Activated CD4-positive, alpha-beta T cell treated with anti-CD3 and anti-CD28 coated beads, Interleukin-10, Interleukin-2, amounts not matched to agents 100 ng/mL and 50 ng/mL, durations not matched to agents 16 hours and 8 hours (primary cell): Measurements from ENCODE around the gene CEBPB.

Experiments
- DNase-seq: peaks from one replicate; pipeline ENCODE4 v3.0.0-alpha.2; 2020

CEBPB gene

DNA sequence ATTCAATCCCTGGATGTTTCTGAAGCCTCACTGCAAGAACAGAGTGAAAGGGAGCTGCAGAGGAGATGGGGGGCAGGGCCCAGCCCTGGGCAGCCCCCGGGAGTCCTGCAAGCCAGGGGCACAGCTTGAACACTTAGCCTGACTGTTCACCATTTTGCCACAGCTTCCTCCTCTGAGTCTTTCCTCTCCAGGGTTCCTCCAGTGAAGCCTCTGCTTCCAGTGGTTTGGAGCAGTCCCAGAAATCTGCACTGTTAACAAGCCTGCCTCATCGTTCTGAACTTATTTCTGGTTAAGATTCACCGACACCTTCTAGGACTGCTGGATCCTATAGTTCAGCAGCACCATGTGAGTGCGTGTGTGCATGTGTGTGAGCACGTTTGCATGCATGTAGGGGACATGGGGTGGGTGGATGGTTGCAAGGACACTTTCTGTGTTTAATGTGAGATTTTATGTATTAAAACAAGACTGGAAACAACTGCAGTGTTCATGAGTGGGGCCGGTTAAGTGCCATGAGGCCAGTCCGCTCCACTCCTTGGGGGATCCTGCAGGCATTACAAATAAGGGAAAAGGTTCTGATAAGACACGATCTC, 24.6 kb downstream of the CEBPB start:
- DNase-seq = no peak

DNA sequence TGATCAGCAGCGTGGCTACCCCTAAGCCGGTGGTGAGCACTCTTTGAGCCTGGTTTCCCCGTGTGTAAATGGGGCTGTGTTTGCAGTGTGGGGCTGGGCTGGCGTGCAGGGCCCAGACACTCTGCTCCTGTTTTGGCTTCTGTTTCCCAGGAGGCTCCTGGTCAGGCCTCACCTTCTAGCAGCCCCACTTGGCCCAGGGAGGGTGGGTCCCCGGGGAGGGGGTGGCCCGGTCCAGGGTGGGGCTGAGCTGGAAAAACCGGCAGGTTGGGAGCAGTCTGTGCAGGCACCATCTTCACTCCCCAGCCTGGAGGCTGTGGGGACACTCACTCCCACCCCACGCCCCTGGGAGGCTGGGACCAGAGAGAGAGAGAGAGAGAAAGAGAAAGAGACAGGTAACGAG, 25.3 kb downstream of the CEBPB start:
- DNase-seq = no peak

DNA sequence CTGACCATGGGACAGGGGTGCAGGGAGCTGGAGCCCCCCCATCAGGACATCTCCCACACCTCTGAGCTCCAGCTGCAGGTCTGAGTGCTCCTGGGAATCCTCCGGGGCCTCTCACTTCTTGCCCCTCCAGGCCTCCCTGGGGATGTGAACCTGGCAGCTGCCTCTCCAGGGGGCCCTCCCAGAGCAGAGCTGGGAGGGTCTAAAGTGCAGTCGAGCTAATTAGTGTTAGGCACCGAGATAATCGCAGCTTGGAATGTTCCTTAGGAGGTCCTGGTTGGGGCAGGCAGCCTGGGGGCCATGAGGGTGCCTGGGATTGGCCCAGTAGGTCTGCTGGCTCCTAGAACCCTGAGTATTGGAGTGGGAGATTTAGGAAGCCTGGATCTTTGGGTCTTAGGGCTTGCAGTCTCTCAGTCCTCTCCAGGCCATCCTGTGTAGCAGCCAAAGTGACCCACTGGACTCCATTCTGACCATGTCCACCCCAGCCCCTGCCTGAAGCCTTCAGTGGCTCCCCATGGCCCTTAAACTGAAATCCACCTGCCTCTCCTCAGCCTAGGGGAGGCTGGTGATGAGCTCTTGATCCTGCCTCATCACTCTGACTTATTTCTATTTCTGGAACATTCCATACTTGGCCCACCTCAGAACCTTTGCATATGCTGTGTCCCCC, 26.0 kb downstream of the CEBPB start:
- DNase-seq = no peak

DNA sequence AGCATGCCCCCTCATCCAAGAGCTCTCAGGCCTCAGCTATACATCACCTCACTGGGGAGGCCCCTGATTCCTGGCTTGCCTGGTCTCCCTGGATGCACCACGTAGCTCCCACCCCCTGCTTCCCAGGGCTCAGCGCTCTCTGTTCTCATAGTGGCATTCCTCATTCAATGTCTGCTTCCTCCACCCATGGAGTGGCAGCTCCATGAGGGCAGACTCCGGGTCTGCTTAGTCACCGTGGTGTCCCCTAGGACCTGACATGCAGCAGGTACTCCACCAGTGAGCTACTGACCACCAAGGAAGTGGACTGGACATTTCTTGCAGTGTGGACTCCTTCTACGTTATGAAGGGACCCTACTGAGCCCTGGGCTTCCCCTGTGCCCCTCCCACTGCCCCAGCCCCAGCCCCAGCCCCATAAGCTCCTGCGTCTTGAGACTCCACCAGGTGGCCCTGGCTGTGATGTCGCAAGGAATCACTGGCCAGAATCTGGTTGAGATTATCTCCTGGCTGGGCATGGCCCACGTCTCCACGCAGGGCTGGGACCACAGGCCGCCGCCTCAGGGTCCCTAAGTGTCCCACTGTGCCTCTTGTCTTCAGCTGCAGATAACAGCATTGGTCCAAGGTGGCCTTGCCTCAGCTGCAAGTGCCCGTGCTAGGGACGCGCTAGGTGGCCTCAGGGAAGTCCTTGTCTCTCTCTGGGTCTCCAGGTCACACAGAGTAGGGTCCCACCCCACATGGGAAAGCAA, 26.7 kb downstream of the CEBPB start:
- no peak for DNase-seq

DNA sequence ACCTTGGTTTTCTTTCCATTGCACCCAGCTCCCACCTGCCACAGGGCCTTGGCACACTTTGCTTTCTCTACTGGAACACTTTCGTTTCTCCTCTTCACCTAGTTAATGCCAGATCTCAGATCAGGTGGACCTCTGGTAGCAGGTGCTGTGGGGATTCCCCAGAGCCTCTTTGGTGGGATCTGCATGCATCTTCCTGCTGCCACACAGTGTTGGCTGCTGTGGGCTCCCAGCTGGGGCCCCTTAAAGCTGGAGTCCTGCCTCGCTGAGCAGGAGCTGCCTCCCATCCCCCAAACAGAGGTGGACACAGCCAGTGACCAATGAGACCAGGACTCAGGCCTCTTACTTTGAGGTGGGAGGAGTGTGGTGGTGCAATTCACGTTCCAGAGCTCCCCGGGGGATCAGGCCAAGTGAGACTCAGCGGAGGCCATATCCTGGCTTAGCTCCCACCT, 28.4 kb downstream of the CEBPB start:
- DNase-seq = no peak

DNA sequence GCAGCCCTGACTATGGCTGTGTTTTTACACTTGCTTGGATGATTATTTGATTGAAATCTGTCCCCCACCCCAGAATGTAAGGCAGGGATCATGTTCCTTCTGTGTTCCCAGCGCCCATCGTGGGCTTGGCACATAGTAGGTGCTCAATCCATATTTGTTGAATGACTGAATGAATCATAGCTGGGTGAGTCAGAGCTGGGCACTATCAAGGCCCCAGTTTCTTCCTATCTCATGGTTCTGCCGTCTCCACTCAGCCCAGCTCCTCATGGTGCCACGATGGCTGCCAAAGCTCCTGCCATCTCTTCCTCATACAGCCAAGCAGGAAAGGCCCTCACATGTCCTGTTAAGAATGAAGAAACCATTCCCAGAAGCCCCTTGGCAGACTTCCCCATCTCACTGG, 29.0 kb downstream of the CEBPB start:
- no peak for DNase-seq

DNA sequence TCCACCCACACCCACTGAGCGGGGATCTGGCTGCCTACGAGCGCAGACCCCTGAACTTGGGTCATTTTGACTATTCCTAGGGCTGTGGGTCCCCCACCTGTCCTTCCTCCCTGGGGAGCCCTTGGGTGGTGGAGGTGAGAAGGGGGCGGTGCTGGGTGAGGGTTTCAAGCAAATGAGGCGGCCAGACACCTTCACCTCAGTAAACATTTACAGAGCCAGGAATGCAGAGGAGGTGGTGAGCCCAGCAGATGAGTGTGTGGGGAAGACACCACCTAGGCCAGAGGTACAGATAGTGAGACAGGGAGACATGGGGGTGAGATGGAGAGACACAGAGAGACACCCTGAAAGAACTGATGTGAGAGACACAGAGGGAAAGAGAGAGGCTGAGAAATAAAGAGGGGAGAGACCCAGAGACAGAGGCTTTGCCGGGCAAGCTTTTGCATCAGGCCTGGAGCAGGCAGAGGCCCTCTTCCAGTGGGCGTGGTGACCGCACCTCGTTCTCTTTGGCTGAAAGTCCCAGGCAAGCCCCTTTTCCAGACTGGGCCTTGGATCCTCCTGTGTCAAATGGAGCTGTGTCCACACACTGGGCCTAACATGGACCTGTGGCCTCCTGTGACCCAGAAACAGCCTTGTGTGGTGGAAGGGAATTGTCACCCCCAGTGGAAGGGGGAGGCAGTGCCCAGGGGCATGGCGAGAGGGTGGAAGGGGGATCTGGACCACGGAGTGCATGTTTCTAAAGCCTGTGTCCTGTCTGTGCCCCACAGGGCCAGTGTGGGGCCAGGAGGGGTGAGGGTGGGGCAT, 29.7 kb downstream of the CEBPB start:
- DNase-seq = no peak

DNA sequence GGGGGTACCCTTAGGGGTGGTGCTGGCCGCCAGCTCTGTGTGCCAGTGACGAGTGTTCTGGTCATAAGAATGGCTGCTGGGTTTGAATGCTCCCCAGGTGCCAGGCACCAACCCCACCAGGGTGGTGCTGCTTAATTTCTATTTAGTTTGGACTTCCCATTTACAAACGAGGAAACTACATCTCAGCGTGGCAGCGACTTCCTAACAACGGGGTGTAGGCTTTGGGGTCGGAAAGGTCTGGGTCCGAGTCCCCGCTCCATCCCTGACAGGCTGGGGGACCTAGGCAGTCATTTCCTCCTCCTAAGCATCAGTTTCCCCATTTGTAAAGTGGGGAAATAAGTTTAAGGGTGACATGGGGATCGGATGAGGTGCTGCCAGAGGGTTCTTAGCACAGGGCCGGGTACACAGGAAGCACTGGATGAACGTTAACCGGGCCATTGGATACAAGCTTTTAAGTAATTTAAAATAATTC, 30.3 kb downstream of the CEBPB start:
- no peak for DNase-seq

DNA sequence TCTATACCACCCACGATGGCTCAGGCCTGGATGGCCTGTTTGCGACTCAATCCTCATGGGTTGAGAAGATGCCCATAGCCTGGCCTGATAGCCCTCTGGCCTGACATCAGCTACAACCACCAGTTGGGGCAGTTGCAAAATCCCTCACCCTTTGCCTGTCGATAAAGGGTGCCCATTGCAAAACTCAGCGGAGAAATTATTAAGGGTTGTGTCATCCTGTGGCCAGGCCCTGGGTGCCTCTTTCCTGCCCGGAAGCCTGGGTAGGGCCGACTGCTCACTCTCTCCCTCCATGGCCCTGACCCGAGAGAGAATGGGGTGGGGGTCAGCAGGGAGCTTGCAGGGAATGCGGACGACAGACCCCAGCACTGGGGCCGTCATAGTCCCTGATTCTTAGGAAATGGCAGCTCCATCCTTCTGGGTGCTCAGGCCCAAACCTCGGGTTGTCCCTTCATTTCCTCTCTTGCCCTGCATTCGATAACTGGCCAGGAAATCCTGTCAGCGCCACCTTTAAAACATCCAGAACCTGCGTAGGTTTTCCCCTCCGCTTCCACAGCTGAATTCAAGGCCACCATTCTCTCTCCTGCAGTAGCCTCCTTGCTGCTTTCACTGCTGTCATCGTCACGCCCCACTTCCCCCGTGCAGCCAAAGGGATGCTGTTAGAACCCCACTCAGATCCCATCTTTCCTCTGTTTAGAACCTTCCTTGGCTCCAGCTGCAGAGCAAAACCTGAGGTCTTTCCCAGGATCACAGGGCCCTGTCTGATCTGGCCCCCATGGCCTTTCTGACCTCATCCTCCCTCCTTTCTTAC, 31.1 kb downstream of the CEBPB start:
- DNase-seq = no peak

DNA sequence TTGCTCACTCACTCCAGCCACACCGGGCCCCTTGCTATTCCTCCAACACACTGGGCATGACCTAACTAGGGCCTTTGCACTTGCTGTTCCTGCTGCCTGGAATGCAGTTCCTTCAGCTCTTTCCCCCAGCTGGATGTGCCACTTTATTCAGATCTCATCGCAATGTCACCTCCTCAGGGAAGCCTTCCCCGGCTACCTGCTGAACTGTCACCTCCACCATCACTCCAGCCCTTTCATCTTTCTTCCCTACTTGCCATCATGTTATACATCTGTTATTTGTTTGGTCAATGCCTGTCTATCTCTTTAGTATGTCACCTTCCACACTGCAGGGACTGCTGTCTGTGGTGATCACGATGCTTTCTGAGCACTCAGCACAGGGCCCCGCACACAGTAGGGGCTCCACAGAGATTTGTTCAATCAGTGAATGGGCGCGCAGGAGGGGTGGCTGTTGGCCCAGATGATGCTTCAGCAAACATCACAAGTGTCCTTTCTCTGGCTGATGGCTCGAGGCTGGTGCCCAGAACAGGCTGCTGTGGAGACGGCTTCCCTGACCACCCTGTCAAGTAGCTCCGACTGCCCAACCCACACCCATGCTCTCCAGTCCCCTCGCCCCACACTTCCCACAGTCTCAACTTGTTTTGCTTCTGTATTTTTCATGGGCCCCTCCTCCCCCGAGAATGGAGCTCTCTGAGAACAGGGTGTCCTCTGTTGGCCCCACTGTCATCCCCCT, 31.8 kb downstream of the CEBPB start:
- DNase-seq = no peak

DNA sequence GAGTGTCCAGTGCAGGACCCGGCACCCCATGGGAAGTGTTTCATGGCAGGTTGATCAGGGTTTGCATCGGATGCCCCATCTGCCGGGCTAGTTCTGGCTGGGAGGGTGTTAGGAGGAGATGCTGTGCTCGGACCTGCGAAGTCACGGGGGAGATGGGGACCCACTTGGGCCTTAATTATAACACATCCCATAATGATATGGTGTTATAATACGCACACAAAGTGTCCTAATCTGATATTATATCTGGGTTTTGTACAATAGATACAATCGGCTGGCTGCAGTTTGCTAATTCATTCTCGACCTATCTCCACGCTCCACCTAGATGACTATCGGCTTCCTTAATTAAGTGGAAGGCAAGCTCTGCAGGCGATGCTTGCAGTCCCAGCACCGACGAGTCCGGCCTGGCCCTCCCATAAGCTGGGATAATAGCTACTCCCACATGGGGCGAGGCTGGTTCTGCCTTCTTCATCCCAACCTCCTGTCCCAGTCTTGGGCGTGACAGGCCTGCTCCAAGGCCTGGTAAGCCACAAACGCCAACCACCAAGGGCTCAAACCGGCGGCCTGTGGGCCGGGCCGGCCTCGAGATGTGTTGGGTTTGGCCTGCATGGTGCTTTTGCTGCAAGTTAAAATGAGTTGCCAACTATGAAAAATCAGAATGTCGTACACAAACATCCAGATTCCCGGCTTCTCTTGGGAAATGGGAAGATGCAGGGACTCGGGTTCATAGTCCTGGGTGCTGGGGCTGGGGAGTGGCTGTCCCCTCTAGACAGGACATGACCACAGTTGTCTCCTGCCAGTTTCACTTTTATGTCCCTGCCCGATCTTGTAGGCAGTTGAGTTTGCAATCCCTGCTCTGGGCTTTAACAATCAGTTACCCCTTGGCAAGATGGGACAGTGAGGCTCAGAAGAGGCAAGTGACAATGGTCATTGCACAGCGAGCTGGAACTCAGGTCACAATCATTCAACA, 32.7 kb downstream of the CEBPB start:
- no peak for DNase-seq

DNA sequence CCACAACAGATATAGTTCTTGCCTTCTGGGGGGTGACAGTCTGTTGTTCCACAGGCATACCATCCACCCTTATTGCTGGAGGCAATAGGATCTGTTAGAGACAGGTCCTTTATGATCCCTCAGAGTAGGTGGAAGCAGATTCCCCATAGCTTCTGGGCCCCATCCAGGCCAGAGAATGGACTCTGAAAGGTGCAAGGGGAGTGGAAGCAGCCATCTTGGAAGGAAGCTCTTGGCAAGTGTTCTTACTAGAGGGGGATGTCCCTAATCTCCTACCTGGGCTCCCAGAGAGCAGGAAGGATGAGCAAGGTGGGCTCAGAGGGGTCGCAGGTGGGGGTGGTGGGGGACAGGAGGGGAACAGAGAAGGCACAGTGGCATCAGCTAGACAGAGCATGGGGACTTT, 33.4 kb downstream of the CEBPB start:
- no peak for DNase-seq

DNA sequence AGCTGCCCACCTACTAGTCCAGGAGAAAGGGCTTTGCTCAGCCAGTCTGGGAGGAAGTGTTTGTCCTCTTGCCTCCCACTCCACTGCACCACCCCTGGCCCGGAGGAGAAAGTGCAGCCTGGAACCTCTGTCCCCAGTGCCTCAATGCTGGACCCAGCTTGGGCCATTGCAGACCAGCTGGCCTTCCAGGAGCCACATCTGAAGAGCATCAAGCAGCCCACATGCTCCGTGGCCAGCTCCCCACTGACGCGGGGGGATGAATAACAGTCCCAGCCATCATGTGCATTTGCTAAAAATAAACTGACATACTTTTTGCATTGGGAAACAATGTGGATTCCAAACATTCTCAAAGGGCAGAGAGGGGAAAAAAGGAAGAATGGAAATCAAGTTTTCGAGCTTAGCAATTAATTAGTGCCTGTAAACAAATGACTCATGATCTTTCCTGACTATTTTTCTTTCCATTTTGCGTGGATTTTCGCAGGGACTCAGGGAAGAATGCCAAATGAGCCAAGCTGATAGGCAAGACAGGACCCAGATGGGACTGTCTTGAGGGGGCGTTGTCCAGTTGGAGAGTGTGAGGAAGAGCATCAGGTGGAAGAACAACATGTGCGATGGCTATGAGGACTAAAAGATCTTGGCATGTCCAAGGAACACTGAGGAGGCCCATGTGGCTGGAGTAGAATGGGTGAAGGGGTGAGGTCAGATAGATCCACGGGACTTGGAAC, 34.1 kb downstream of the CEBPB start:
- no peak for DNase-seq

DNA sequence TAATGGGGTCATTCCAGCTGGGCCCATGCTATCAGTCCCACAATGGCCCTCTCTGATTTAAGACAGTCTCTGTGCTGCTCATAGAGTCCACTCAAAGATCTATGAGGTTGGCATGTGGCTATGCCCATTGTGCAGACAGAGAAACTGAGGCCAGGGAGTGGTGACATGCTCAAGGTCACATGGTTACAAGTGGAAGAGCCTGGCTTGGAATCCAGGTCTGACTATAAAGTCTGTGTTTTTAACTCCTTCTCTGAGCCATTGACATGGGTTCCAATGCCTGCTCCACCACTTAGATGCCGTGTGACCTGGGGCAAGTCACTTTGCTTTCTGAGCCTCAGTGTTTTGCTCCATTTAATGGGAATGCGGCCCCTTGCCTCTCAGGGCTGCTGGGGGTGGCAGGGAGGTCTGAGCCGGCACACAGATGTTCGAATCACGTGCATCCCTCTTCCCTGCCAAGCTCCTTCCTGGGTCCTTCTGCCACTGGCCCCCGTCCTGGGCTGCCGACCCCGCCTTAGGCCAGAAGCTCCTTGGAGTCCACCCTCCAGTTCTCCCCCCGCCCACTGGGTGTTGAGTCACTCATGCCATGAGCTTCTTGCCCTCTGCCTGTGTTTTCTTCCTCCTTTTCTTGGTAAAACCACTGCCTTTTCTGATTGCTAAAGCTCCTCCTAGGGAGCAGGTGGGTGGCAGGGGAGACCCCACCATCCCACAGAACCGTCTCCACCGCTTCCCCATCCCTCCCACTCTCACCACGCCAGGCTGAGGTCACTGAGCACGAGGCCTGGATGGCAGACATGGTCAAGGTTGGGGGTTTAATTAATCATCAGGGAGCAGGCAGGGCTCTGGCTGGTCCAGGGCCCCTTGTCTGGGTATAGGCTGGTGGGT, 35.7 kb downstream of the CEBPB start:
- DNase-seq = peak; percentile 28

DNA sequence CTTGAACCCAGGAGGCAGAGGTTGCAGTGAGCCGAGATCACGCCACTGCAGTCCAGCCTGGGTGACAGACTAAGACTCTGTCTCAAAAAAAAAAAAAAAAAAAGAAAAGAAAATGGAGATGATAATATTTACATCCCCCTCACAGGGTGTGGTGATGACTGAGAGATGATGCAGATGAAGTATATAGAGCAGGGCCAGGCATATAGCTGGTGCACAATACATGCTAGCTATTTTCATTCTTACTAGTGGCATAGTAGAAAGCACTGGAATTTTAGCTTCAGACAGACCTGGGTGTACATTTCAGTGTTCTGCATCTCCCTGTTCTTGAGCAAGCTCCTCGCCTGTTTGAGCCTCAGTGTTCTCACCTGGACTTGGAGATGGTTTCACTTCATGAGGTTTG, 36.9 kb downstream of the CEBPB start:
- DNase-seq = no peak

DNA sequence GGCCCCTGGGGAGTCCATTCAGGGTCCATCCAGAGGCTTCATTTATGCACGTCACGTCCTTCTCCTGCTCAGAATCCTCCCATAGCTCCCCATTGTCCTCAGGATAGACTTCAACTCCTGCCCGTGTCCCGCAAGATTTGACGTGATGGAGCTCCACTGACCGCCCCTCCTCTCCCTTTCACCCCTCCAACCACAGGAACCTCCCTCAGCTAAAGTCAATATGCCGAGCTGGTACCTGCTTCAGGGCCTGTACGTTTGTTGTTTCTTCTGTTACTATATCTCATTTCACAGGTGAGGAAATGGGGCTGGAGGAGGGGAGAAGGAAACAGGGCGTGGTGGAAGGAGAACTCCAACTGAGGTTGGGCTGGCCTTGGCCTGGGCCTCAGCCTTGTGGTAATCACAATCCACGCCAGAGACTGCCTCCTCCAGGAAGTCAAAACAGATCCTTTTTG, 38.6 kb downstream of the CEBPB start:
- no peak for DNase-seq

DNA sequence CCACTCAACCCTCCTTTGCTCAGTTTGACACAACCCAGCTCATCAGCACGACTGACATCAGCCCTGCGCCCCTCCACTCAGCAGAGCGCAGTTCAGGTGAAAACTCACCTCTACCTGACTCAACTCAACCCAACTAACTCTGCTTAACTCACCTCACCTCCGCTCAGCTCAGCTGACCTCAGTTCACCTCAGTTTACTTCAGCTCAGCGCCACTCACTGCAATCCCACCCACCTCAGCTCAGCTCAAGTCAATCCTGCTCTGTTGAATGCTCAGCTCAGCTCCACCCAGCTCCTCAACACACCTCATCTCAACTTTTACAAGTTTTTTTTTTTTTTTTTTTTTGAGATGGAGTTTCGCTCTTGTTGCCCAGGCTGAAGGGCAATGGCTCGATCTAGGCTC, 39.6 kb downstream of the CEBPB start:
- no peak for DNase-seq

DNA sequence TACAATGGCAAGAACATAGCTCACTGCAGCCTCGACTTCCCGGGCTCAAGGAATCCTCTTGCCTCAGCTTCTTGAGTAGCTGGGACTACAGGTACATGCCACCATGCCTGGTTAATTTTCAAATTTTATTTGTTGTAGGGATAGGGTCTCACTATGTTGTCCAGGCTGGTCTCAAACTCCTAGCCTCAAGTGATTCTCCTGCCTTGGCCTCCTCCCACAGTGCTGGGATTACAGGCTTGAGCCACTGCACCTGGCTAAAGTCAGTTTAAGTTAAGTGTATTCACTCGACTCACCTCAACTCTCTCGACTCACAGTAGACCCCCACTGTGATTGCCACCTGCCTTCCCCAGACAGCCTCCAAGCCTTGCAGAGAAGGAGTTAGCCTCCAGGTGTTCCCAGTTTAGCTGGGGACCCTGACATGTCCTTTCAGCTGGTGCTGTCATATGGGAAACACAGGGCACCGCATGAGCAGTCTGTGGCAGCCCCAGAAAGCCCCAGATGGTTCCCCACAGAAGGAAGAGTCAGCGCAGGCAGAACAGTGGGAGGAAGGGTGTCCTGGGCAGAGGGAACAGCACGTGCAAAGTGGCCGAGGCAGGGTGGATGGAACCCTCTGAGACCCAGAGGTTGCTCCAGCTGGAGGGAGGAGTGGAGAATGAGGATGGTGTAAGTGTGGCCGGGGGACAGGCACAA, 40.4 kb downstream of the CEBPB start:
- DNase-seq = no peak
